ENCODE data around the gene TATDN3. TPM values are rescaled to one million over a fixed set of nuclear protein-coding genes. Genes with fewer than 3 reads are reported as not detected.

TATDN3 gene
- polyA plus RNA-seq, 1 donor (not counting 4 experiments of a cell fraction or from before 2014, with no cell fraction given): 11.6 TPM

- Histone ChIP-seq H3K4me2 (ENCODE audit: control insufficient read depth, extremely low read depth, insufficient read depth, low read depth, low read length) (no peak overlapping the region), H4K20me1 (ENCODE audit: control insufficient read depth, extremely low read depth, insufficient read depth, low read length) (no peaks in the 10 kb centered on the region), H3K79me2 (ENCODE audit: control insufficient read depth, insufficient read depth, low read length) (no peaks in the 10 kb centered on the region), H3K4me1 (ENCODE audit: control insufficient read depth, extremely low read depth, insufficient read depth, low read length) (peaks cover 5% of the 10 kb centered on the region), H3K4me3 (ENCODE audit: control insufficient read depth in 2 of 3, extremely low read depth in 1 of 3, insufficient read depth in 2 of 3, low read depth in 1 of 3, low read length in 3 of 3) (no peak overlapping the region), H3K27ac (ENCODE audit: control insufficient read depth, insufficient read depth, low read length) (no peak overlapping the region), H3K9me3 (ENCODE audit: control insufficient read depth, low read depth, low read length) (no peaks in the 10 kb centered on the region), H3K36me3 (ENCODE audit: control insufficient read depth in 2 of 2, extremely low read depth in 1 of 2, insufficient read depth in 2 of 2, low read length in 2 of 2) (no peaks in the 10 kb centered on the region), H3K9me1 (ENCODE audit: control insufficient read depth, extremely low read depth, insufficient read depth, low read length) (no peaks in the 10 kb centered on the region), H3K9ac (ENCODE audit: control insufficient read depth, extremely low read depth, insufficient read depth, low read length) (no peak overlapping the region), H3K27me3 (ENCODE audit: control insufficient read depth, extremely low read depth, insufficient read depth, low read length) (no peaks in the 10 kb centered on the region), H2AFZ (ENCODE audit: control insufficient read depth, low read length) (no peak overlapping the region)
- dilution Hi-C loops (cut with MboI; ENCODE audit: extremely low pct_ligation_motif_present, low sequenced_read_pairs): no loop called here
- FAIRE-seq (no peak), DNase-seq (ENCODE audit: low read depth, low spot score) (no peak)
- TF ChIP-seq CTCF (optimal IDR thresholded peaks at IDR 0.05 in 1 of 3, IDR thresholded peaks at IDR 0.05 in 1 of 3, conservative IDR thresholded peaks at IDR 0.05 in 1 of 3; ENCODE audit: extremely low read depth in 1 of 3, insufficient read depth in 2 of 3, low read length in 3 of 3) (no peak), EZH2 (IDR thresholded peaks at IDR 0.05; ENCODE audit: low read length) (no peak)
Measured at GRCh38 chr1:212754193-212754592, 37.5 kb upstream of the TATDN3 start.

- H3K27ac ChIP-seq (ENCODE audit: control insufficient read depth, insufficient read depth, low read length): no peak overlapping the region
- DNase-seq (ENCODE audit: low read depth, low spot score): no peak
- no peaks in the 10 kb centered on the region for H4K20me1 ChIP-seq (ENCODE audit: control insufficient read depth, extremely low read depth, insufficient read depth, low read length)
- H3K4me3 ChIP-seq (ENCODE audit: control insufficient read depth in 2 of 3, extremely low read depth in 1 of 3, insufficient read depth in 2 of 3, low read depth in 1 of 3, low read length in 3 of 3): no peak overlapping the region
- H3K79me2 ChIP-seq (ENCODE audit: control insufficient read depth, insufficient read depth, low read length): peaks cover 3% of the 10 kb centered on the region
- no peak overlapping the region for H3K9ac ChIP-seq (ENCODE audit: control insufficient read depth, extremely low read depth, insufficient read depth, low read length)
- peaks cover 5% of the 10 kb centered on the region for H3K4me1 ChIP-seq (ENCODE audit: control insufficient read depth, extremely low read depth, insufficient read depth, low read length)
- H3K36me3 ChIP-seq (ENCODE audit: control insufficient read depth in 2 of 2, extremely low read depth in 1 of 2, insufficient read depth in 2 of 2, low read length in 2 of 2): no peaks in the 10 kb centered on the region
- dilution Hi-C loops (cut with MboI; ENCODE audit: extremely low pct_ligation_motif_present, low sequenced_read_pairs): no loop called here
- no peaks in the 10 kb centered on the region for H3K9me1 ChIP-seq (ENCODE audit: control insufficient read depth, extremely low read depth, insufficient read depth, low read length)
- H3K9me3 ChIP-seq (ENCODE audit: control insufficient read depth, low read depth, low read length): no peaks in the 10 kb centered on the region
- FAIRE-seq: no peak
- H3K4me2 ChIP-seq (ENCODE audit: control insufficient read depth, extremely low read depth, insufficient read depth, low read depth, low read length): no peak overlapping the region
- no peaks in the 10 kb centered on the region for H3K27me3 ChIP-seq (ENCODE audit: control insufficient read depth, extremely low read depth, insufficient read depth, low read length)
- TF ChIP-seq CTCF (optimal IDR thresholded peaks at IDR 0.05 in 1 of 3, IDR thresholded peaks at IDR 0.05 in 1 of 3, conservative IDR thresholded peaks at IDR 0.05 in 1 of 3; ENCODE audit: extremely low read depth in 1 of 3, insufficient read depth in 2 of 3, low read length in 3 of 3) (no peak), EZH2 (IDR thresholded peaks at IDR 0.05; ENCODE audit: low read length) (no peak)
- H2AFZ ChIP-seq (ENCODE audit: control insufficient read depth, low read length): no peak overlapping the region
Measured at GRCh38 chr1:212754680-212755079, 37.0 kb upstream of the TATDN3 start.
